ENCODE data around the gene STAB2.
A peak's percentile ranks its signal among the peaks of the same experiment; 100 is the strongest.

The STAB2 gene

GRCh38 chr12:103705098-103705497 is 118.0 kb downstream of the STAB2 start:
- TF ChIP-seq ZBTB7A (IDR thresholded peaks at IDR 0.05; ENCODE audit: low read depth) (no peak), NFIC (IDR thresholded peaks at IDR 0.05) (no peak), TCF12 (IDR thresholded peaks at IDR 0.05; ENCODE audit: low read depth) (no peak), RAD21 (IDR thresholded peaks at IDR 0.05; ENCODE audit: low read depth) (no peak), TAF1 (IDR thresholded peaks at IDR 0.05; ENCODE audit: low read depth) (no peak), CREB1 (IDR thresholded peaks at IDR 0.05; ENCODE audit: low read depth) (no peak), EP300 (IDR thresholded peaks at IDR 0.05; ENCODE audit: borderline replicate concordance) (no peak), TEAD4 (IDR thresholded peaks at IDR 0.05) (no peak), CEBPB (IDR thresholded peaks at IDR 0.05) (no peak), FOXM1 (IDR thresholded peaks at IDR 0.05; ENCODE audit: borderline replicate concordance, low read depth) (no peak), EGR1 (IDR thresholded peaks at IDR 0.05) (no peak), YY1 (IDR thresholded peaks at IDR 0.05; ENCODE audit: low read depth) (no peak)
- TF ChIP-seq, protein P1, sequence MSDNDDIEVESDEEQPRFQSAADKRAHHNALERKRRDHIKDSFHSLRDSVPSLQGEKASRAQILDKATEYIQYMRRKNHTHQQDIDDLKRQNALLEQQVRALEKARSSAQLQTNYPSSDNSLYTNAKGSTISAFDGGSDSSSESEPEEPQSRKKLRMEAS (IDR thresholded peaks at IDR 0.05), result no peak
- TF ChIP-seq, protein P2, sequence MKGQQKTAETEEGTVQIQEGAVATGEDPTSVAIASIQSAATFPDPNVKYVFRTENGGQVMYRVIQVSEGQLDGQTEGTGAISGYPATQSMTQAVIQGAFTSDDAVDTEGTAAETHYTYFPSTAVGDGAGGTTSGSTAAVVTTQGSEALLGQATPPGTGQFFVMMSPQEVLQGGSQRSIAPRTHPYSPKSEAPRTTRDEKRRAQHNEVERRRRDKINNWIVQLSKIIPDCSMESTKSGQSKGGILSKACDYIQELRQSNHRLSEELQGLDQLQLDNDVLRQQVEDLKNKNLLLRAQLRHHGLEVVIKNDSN (IDR thresholded peaks at IDR 0.05), result no peak
- TF ChIP-seq, protein P3, sequence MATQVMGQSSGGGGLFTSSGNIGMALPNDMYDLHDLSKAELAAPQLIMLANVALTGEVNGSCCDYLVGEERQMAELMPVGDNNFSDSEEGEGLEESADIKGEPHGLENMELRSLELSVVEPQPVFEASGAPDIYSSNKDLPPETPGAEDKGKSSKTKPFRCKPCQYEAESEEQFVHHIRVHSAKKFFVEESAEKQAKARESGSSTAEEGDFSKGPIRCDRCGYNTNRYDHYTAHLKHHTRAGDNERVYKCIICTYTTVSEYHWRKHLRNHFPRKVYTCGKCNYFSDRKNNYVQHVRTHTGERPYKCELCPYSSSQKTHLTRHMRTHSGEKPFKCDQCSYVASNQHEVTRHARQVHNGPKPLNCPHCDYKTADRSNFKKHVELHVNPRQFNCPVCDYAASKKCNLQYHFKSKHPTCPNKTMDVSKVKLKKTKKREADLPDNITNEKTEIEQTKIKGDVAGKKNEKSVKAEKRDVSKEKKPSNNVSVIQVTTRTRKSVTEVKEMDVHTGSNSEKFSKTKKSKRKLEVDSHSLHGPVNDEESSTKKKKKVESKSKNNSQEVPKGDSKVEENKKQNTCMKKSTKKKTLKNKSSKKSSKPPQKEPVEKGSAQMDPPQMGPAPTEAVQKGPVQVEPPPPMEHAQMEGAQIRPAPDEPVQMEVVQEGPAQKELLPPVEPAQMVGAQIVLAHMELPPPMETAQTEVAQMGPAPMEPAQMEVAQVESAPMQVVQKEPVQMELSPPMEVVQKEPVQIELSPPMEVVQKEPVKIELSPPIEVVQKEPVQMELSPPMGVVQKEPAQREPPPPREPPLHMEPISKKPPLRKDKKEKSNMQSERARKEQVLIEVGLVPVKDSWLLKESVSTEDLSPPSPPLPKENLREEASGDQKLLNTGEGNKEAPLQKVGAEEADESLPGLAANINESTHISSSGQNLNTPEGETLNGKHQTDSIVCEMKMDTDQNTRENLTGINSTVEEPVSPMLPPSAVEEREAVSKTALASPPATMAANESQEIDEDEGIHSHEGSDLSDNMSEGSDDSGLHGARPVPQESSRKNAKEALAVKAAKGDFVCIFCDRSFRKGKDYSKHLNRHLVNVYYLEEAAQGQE (IDR thresholded peaks at IDR 0.05; ENCODE audit: low read depth), result no peak

DNA sequence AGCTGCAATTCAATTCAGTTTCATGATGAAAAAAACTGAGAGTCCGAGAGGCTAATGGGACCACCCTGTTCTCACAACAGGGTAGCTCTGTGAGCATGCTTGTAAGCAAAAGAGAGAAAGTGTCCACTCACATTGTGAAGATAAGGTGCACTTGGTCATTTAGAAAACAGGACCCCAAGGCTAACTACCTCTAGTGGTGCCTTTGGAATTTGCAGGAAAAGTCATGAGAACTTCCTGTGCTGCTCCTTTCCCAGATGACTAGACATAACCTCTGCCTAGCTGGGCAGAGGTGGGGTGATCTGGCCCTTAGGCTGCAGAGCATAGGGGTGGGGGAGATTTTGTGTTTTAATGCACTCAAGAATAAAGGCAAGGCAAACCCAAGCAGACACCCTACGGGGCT is 118.9 kb downstream of the STAB2 start:
- peak; percentile 13 for TF ChIP-seq RAD21 (IDR thresholded peaks at IDR 0.05; ENCODE audit: low read depth)
- TF ChIP-seq, protein P2 (IDR thresholded peaks at IDR 0.05), result no peak

DNA sequence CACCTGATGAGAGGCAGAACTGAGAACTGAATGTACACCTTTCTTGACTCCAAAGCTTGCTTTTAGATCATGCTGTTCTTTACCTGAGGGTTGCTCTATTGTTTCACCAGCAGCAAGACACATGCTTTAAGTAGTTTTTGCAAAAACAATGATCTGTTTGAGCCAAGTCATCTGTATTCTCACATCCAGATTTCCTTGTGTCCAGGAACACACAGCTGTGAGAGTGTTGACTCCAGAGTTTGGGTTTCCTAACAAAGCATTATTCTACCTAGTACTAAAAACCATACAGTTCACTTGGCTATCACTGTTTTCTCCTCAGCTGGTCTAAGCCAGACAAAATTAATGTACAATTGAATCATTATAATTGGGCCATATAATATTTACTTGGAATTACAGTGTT is 120.4 kb downstream of the STAB2 start:
- TF ChIP-seq TCF12 (IDR thresholded peaks at IDR 0.05; ENCODE audit: low read depth) (no peak), NFIC (IDR thresholded peaks at IDR 0.05) (no peak), ZBTB7A (IDR thresholded peaks at IDR 0.05; ENCODE audit: low read depth) (no peak), CREB1 (IDR thresholded peaks at IDR 0.05; ENCODE audit: low read depth) (no peak), TAF1 (IDR thresholded peaks at IDR 0.05; ENCODE audit: low read depth) (no peak), FOXM1 (IDR thresholded peaks at IDR 0.05; ENCODE audit: borderline replicate concordance, low read depth) (no peak), CEBPB (IDR thresholded peaks at IDR 0.05) (no peak)
- TF ChIP-seq, protein P3 (IDR thresholded peaks at IDR 0.05; ENCODE audit: low read depth), result no peak

DNA sequence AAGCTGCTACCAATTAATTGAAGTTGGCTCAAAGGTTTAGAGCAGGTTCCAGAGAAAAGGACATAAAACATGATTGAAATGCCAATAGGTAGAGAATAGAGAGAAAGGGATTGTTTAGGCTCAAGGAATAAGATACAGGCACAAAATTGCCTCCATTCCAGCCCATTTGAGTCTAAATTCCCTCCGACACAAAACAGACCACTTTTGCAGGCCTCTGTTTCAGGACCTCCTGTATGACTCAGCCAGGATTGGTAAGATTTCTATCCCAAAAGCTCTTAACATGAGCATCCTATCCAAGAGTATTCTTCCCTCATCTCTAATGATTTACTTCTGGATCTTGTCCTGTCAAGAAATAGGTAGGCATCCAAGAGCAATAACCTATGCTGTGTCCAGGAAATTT is 123.5 kb downstream of the STAB2 start:
- TF ChIP-seq EP300 (IDR thresholded peaks at IDR 0.05; ENCODE audit: borderline replicate concordance), result no peak
- TF ChIP-seq, protein P3 (IDR thresholded peaks at IDR 0.05; ENCODE audit: low read depth), result no peak
- TF ChIP-seq, protein P2 (IDR thresholded peaks at IDR 0.05), result no peak
- no peak for TF ChIP-seq CREB1 (IDR thresholded peaks at IDR 0.05; ENCODE audit: low read depth)
- TF ChIP-seq EGR1 (IDR thresholded peaks at IDR 0.05), result no peak
- TF ChIP-seq CEBPB (IDR thresholded peaks at IDR 0.05), result no peak
- no peak for TF ChIP-seq ZBTB7A (IDR thresholded peaks at IDR 0.05; ENCODE audit: low read depth)
- no peak for TF ChIP-seq YY1 (IDR thresholded peaks at IDR 0.05; ENCODE audit: low read depth)
- no peak for TF ChIP-seq TEAD4 (IDR thresholded peaks at IDR 0.05)
- TF ChIP-seq FOXM1 (IDR thresholded peaks at IDR 0.05; ENCODE audit: borderline replicate concordance, low read depth), result no peak
- no peak for TF ChIP-seq TCF12 (IDR thresholded peaks at IDR 0.05; ENCODE audit: low read depth)
- no peak for TF ChIP-seq RAD21 (IDR thresholded peaks at IDR 0.05; ENCODE audit: low read depth)
- no peak for TF ChIP-seq TAF1 (IDR thresholded peaks at IDR 0.05; ENCODE audit: low read depth)
- TF ChIP-seq, protein P1 (IDR thresholded peaks at IDR 0.05), result no peak
- no peak for TF ChIP-seq NFIC (IDR thresholded peaks at IDR 0.05)

Data from Ishikawa (cell line).